AG04449 (cell line): ENCODE measurements around the gene RTCA.
"Not testable (repeated sequence)": the region's sequence is repeated elsewhere in the genome, so short reads cannot be mapped to it uniquely, and the experiment has no call there.

Source experiments
- CTCF ChIA-PET: fragments of 350-600 bp; formaldehyde crosslinking; extraction: SDS; loops from one replicate; lab custom pipeline; 2021; ENCODE audit warnings: antibody characterized with exemption; lab: Yijun Ruan, JAX
- POLR2A ChIA-PET: fragments of 400-600, 350-600 bp; formaldehyde crosslinking; extraction: SDS; loops from one replicate; lab custom pipeline; 2020; ENCODE audit warnings: antibody characterized with exemption, inconsistent platforms; lab: Yijun Ruan, JAX
- DNase-seq: peaks from one replicate; pipeline ENCODE4 v3.0.0-alpha.2; 2010; ENCODE audit warnings: low read depth, low spot score
- H3K4me3 ChIP-seq: 2 replicates; pipeline ENCODE4 v1.5.1; 2011; ENCODE audit warnings: low read depth, mild to moderate bottlenecking, control low read depth, low read length
- TF ChIP-seq, protein P1 (sequence below): IDR thresholded peaks from one replicate; pipeline ENCODE4 v1.5.1; 2011; ENCODE audit warnings: mild to moderate bottlenecking, moderate library complexity, low read length, control low read depth, inconsistent platforms; ENCODE audit not compliant: insufficient read depth; ENCODE audit errors: missing control alignments

RTCA gene

DNA sequence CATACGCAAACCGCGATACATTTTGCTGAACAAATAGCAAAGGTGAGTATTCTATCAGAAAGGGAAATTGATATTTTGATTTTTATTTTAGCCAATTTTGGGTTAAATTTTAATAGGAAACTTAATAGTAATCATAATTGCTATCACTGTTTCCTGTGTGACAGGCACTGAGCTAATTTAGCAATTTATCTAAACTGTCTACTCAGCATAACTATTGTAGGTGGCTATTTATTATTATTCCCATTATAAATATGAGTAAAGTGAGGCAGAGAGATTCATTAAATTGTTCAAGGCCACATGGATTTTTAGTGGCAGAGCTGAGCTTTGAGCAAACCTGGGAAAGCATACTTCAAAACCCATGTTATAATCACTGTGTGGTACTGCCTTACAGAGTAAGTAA lies 21.1 kb downstream of the RTCA start:
- POLR2A ChIA-PET: interaction anchor here (0.7 kb wide), 1 partner anchor 9 kb away, joined by 3 read pairs; no protein-coding TSS in a partner anchor
- CTCF ChIA-PET: no interaction called here
- TF ChIP-seq, protein P1, sequence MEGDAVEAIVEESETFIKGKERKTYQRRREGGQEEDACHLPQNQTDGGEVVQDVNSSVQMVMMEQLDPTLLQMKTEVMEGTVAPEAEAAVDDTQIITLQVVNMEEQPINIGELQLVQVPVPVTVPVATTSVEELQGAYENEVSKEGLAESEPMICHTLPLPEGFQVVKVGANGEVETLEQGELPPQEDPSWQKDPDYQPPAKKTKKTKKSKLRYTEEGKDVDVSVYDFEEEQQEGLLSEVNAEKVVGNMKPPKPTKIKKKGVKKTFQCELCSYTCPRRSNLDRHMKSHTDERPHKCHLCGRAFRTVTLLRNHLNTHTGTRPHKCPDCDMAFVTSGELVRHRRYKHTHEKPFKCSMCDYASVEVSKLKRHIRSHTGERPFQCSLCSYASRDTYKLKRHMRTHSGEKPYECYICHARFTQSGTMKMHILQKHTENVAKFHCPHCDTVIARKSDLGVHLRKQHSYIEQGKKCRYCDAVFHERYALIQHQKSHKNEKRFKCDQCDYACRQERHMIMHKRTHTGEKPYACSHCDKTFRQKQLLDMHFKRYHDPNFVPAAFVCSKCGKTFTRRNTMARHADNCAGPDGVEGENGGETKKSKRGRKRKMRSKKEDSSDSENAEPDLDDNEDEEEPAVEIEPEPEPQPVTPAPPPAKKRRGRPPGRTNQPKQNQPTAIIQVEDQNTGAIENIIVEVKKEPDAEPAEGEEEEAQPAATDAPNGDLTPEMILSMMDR: no peak

GRCh38 chr1:100290291-100290690 lies 24.3 kb downstream of the RTCA start:
- H3K4me3 ChIP-seq: no peak overlapping the region
- POLR2A ChIA-PET: interaction anchor here (0.9 kb wide), 1 partner anchor 62 kb away, joined by 3 read pairs; the partner anchor contains the start of gene CDC14A
- CTCF ChIA-PET: interaction anchor here (1.3 to 2.3 kb wide), 2 partner anchors 15 to 169 kb away, joined by 3 to 15 read pairs; no protein-coding TSS in a partner anchor
- no peak for DNase-seq
- TF ChIP-seq, protein P1: no peak

More for the DNA sequence above, 21.1 kb downstream of the RTCA start:
- no peak for DNase-seq
- H3K4me3 ChIP-seq: no peak overlapping the region

GRCh38 chr1:100292711-100293110 lies 26.7 kb downstream of the RTCA start:
- DNase-seq: no peak
- H3K4me3 ChIP-seq: no peak overlapping the region
- ChIA-PET CTCF (no interaction called here), POLR2A (no interaction called here)
- TF ChIP-seq, protein P1: no peak

GRCh38 chr1:100296140-100296539 lies 30.1 kb downstream of the RTCA start:
- ChIA-PET POLR2A (interaction anchor here (0.6 kb wide), 2 partner anchors 9 to 56 kb away, joined by 3 read pairs; partner anchors contain the start of gene CDC14A), CTCF (no interaction called here)
- H3K4me3 ChIP-seq: no peak overlapping the region
- TF ChIP-seq, protein P1: no peak
- DNase-seq: no peak

- DNase-seq, POLR2A ChIA-PET, H3K4me3 ChIP-seq, CTCF ChIA-PET: not testable (repeated sequence)
Measured at GRCh38 chr1:100296997-100297396, 31.0 kb downstream of the RTCA start.

DNA sequence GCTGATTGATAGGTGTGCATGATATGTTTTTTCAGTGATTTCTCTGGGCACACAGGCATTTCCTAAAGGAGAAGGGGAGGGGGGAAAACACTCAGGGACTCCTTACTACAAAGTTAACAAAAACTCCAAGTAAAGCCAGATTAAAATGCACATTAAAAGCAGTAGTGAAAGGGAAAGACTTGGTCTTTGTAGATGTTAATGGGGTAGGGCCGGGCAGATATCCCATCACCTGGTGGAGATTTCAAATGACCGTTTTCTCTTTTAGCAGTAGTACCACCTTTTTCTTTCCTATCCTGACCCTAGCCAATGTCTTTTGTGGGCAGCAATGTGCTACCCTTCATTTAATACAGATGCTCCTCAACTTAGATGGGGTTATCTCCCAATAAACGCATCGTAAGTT lies 32.5 kb downstream of the RTCA start:
- no peak overlapping the region for H3K4me3 ChIP-seq
- CTCF ChIA-PET: interaction anchor here (0.8 to 0.9 kb wide), 2 partner anchors 10 to 162 kb away, joined by 3 to 4 read pairs; no protein-coding TSS in a partner anchor
- DNase-seq: no peak
- TF ChIP-seq, protein P1: no peak
- POLR2A ChIA-PET: interaction anchor here (1.8 kb wide), 1 partner anchor 32 kb away, joined by 4 read pairs; the partner anchor contains the start of gene RTCA
